Dedifferentiated amniotic fluid mesenchymal stem cell (primary cell): ENCODE results near the gene XPO6.
A peak's percentile ranks its signal among the peaks of the same experiment; 100 is the strongest.

Source experiments
- DNase-seq: peaks from one replicate; pipeline ENCODE4 v3.0.0-alpha.2; 2016; ENCODE audit errors: extremely low spot score

Gene XPO6

DNA sequence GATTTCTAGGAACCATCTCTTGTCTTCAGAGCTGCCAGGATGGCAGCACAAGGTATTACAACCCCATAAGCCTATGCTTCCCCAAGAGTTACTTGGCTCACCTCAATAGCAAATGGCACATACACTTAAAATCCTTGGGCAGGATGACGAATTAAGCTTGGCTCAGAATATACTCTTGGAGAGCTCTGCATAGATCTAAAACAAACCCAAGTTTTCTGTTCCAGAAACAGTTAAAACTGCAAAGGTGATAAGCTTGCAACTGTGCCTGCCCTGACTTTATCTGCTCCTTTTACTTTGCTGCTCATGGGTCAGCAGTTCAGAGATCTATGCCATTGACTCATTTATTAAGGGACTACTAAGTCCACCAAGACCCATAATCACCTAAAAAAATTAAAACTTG is 26.1 kb downstream of the XPO6 start:
- DNase-seq, result no peak

DNA sequence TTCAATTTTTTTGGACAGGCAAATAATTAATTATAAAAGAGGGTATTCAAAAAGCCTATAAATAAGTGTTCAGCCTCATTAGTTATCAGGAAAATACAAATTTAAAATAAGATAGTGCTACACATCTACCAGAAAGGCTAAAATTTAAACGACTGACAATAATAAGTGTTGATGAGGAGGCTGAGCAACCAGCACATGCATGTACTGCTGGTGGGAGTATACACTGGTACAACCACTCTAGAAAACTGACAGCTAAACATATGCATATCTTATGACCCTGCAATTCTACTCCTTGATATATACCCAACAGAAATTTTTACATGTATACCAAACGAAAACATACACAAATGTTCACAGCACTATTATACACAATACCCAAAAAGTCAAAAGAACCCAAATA is 27.1 kb downstream of the XPO6 start:
- no peak for DNase-seq

DNA sequence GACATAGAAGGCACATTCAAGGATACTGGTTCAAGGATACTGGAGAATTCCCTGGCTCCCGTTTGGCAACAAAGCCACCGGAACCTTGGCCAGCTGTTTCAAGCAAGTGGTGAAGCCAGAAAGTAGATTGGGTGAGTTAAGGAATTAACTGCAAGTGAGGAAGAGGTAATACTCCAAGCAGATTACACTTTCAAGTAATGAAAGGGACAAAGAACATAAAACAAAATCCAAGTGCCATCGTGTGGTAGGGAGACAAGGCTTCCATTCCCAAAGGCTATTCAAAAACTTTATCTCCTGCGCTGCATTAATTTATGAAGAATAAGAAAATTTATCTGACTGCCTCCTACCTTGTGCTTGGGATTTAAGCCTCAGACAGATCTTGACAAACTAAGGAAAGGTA is 27.8 kb downstream of the XPO6 start:
- DNase-seq, result no peak

DNA sequence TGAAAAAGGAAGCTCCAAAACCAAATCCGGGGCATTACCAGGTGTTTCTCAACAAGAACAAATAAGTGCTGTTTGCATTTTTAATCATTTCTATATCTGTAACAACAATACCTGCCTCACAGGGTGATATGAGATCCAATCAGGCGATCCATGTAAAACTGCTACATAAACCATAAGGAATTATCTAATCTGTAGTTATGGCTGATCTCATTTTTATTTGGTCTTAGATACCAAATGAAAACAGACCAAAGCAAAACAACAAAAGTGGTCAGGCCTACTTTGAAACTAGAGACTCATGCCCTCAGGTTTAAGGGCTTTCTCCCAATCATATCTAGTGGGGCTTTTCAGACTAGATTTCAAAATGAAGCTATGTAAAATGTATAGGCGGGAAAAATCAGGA is 28.3 kb downstream of the XPO6 start:
- DNase-seq, result no peak

DNA sequence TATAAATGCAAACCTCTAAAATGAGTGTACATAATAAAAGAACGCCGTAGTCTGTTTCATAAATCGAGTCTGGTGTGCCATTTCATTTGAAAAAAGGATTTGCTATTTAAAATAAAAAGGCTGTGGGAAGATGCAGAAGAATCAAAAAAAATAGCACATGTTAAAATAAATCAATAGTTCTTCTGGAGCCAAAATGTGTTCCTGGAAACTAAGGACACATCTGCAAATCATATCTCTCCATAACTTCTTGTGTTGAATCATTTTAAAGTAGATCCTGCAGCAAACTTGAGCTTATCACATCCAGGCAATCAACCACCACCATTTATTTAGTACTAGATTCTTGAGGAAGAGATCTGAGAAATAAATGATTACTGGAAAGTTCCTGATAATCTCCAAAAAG is 29.0 kb downstream of the XPO6 start:
- no peak for DNase-seq

DNA sequence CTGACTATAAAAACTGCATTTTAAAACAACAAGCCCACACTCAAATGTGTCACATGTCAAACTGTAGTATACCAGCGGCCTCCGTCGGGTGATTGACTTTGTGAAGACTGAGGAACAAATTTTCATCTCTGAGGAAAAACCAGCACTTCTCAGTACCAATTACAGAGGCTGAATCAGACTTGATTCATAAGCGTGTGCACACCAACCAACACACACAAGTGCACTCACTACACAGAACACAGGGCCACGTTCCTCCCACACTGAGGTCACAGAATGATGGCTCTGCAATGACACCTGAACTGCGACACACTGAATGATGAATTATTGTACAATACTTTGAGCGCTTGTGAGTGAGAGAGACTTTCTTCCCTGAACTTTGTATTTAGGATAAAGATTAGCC is 29.6 kb downstream of the XPO6 start:
- no peak for DNase-seq

DNA sequence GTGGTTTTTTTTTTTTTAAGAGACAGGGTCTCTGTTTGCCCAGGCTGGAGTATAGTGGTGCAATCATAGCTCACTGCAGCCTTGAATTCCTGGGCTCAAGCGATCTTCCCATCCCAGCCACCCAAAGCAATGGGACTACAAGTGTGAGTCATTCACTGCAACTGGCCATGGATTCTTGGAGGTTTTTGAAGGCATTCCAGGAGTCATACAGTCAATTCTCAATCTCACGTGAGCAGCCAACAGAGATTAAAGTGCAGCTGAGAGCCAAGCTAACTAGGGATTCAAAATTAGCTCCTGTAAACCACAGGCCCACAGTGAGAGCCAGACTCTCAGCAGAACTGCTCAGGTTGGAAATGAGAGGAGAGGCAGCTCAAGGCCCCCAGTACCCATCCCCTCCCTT is 30.2 kb downstream of the XPO6 start:
- peak; percentile 87 for DNase-seq

DNA sequence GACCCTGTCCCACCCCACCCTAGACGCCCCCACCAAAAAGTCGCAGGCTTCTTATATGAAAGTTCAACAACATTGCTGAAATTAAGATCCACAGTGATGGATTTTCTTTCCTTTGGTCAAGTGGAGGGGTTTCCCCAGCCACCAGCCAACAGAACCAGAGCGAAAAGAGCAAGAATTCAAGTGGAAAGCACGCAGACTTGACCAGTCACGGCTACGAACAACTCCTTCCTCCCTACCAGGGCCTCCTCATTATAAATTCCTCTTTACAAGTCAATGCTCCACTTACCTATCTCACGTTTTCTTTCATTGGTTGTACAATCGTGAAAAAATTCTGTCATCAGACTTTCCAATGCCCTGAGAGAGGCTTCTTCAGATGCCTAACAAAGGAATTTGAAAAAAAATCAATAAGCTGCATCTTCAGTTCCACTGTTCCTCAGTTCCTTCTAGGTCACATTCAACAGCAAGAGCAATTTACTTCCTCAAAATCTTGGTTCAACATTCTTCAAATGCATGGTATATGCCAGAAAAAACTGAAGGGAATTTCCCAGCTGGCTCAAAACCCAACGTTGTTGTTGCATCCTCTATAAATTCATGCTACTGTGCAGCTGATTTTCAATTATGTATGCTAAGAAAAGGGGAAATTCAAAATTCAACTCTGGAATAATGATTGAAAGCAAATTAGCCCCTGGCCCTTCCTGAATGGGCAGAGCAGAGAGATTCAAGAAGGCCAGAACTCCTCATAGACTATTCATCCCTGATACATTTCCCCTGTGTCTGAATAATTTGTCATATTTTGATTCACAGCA is 30.9 kb downstream of the XPO6 start:
- no peak for DNase-seq

DNA sequence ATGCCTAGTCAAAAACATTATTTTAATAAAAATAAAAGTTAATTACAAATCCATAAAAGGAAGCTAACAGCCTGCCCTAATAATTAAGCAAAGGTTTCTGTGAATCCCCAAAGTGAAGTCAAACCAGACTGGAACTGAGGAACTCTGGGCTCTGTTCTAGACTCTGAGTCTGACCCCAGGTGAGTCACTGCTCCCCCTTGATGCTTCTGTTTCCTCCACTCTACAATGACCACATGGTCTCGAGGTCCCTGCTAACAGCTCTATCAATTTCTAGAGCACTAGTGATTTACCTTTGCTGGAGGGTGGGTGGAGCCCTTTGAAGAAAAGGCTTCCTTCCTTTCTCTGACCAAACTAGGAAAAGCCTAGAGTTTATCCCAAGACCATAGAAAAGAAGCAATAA is 32.4 kb downstream of the XPO6 start:
- DNase-seq, result no peak

DNA sequence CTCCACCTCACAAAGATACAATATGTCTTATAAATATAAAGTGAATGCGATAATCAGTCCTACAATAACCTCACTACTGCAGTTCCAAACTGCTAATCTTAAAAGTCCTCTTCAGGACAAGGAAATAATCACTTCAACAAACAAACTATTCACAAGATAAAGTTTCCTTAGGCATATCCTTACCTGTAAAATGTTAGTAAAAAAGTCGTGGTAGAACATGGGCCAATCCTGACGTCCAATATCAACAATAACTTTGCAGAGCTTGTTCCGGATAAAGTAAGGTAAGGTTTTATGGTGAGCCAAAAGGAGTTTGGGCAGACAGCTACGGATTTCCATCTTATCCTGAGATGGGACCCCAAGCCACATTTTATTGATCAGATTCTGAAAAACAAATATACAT is 36.0 kb downstream of the XPO6 start:
- no peak for DNase-seq

DNA sequence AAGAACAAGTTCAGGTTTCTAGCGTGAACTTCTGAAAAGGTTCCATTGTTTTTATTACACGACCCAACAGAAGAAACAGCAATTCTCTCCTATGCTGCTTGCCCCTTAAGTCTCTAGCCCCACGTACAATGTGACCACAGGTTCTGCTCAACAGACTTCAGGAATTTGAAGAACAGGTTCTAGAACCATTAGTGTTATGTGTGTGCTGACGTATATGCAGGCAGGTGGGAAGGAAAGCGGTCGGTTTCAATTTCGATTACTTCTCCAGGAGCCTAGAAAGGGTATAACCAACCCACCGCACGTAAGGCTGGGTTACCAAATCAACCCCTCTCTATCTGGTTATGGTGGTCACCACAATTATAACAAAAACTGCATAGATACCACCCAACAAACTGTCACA is 39.4 kb downstream of the XPO6 start:
- DNase-seq, result no peak

DNA sequence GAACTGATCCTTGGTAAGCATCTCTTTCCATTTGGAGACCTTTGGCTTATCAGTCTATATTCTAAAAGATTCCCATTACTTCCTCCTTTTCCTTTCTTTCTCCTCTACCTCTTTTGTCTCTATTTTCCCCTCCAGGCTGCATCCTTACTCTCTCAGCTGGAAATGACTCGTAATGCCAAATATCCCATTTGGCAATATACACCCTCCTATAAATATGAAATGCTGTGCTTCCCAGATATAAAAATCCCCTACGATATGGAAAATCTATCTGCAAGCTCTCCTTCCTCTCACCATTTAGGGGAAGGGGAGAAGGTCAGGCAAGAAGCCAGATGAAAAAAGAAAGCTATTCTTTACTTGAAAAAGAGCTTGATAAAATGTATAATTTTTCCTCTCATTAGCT is 39.9 kb downstream of the XPO6 start:
- DNase-seq, result no peak

DNA sequence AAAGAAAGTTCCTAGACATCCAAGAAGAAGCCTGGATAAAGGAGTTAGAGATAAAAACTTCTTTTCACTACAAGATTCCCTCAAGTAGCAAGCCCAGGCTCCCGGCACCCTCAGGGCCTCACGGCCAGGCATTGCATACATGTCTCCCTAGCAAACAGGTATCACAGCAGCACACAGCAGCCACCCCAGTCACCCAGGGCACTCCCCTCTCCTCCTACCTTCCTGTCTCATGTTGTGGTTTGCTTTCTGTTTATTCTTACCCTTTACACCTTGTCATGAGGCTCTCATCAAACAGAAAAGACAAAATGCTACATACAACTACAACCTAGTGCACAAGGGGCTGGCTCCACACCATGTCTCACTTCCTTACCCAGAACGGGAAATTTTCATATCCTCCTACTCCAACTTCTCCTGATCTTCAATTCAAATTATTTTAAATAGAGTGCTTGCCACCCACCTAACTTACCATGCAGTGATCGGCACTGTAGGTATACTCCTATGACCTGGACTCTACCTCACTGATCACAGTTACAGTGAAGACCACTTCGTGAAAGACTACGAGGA is 42.7 kb downstream of the XPO6 start:
- no peak for DNase-seq

DNA sequence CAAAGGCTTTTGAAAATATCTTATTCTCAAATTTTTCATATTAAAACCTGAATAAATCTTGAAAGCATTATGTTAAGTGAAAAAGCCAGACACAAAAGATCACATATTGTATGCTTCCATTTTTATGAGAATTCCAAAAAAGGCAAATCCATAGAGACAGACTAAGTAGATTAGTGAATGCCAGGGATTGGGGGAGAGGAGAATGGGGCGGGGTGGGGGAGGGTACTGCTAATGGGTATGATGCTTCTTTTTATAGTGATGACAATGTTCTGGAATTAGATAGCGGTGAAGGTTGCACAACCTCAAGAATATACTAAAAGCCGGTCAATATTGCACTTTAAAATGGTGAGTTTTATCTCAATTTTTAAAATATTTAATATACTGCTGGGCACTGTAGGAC is 44.0 kb downstream of the XPO6 start:
- no peak for DNase-seq

DNA sequence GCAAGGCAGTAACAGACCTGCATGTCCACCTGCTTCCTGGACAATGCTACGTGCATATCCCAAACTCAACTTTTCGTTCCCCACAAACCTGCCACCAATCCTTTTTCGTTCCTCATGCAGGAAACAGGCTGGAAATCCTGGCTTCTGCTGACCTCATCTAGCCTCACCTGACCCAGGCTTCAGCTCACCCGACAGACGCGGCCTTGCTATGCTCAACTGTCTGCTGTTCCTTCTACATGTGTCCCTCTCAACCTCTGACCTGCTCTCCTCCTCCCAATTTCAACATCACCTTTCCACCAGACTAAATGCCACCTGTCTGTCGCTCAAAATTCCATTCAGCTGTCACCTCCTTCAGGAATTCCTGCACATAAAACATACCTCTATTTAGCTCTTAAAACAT is 44.5 kb downstream of the XPO6 start:
- no peak for DNase-seq

DNA sequence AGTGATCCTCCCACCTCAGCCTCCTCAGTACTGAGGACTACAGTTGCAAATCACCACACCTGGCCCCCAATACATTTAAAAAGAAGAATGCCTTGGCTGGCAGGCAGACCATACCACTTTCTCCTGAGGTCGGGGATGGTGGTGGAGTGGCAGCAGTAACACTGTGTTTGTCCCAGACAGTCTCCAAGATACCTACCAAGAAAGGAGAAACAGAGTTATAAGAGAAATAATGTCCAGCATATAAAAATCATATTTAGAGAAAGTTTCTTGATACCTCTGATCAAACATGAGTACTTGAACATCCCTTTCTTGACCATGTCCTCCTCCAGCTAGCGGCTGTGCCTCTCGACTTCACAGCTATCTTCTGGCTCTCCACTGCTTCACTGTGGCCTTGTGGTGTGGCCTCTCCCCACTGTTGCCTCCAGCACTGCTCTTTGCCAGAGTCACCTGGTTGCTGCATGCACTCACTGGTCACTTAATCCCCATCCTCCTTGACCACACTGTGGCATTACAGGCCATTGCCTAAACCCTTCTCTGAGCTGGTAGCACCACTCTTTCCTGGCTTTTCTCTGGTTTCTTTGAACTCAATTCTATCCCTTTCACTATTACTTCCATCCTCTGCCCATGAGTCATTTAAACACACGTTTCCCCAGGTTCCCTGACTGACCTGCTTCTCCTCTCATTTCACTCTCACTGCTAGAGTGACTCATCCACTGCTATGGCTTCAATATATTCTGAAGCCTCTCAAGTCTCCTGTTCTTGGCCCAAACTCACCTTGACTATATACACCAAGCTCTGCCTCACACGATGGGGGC is 45.2 kb downstream of the XPO6 start:
- no peak for DNase-seq

DNA sequence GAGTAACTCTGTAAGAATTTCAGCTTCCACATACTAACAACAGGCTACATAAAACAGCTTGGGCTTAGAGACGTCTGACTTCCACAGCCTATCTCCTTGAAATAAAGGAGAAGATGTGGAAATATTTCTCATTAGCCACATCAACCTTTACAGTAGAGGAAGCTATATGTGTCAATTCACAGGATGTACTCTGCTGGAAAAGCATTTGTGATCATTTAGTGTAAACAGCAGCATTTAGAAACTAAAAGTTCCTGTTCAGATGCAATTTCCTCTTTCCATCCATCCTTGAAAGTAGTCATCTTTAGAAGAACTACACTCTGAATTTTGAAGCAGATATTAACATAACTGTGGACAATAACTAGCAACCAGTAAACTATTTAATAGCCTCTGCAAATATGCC is 46.2 kb downstream of the XPO6 start:
- DNase-seq, result no peak

DNA sequence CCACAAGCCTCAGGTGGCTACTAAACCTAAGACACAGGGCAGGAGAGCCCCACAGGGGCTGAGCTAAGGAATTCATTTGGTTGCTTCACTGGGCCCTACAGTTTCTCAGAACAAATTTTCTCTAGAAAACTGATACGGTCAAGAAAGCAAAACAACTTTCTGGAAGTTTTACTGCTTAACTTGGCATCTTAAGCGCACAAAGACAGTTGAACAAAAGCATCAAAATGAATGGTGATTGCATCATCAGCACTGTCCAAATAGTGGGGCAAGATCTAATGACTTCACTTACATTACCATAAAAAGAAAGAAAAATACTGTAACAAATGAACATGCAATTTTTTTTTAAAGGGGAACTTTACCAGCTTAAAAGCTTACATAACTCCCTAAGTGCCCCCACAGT is 47.6 kb downstream of the XPO6 start:
- peak; percentile 20 for DNase-seq

DNA sequence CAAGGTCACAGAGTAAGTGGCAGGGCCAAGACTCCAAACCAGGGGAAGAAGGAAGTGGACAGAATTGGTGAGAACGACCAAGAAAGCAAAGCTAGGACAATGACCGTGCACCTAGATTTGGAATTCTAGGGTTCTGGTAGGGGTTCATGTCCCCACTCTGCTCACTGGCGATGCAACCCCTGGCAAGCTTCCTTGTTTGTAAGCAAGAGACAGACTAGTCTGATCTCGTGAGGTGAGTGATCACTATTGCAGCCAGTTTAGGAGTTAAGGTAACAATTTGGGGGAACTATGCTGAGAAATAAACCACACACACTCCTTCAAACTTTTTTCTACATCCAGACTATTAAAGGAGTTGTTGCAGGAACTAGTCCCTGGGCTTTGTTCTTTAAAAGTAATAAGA is 48.1 kb downstream of the XPO6 start:
- DNase-seq, result peak; percentile 23

DNA sequence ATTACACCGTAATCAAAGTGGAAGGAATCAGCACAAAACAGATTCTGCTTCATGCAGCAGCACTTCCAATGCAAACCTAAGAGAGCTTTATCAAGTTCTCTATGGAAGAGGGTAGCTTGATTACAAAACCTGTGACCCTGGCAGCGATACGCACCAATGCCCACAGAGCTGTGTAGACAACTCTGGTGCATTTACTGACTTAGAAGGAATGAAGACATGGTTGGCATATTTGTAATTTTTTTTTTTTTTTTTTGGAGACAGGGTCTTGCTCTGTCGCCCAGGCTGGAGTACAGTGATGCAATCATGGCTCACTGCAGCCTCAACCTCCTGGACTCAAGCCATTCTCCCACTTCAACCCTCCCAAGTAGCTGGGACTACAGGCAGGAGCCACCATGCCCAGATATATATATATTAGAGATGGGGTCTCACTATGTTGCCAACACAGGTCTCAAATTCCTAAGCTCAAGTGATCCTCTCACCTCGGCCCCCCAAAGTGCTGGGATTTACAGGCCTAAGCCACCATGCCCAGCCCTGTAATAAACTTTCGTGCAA is 49.4 kb downstream of the XPO6 start:
- DNase-seq, result no peak

DNA sequence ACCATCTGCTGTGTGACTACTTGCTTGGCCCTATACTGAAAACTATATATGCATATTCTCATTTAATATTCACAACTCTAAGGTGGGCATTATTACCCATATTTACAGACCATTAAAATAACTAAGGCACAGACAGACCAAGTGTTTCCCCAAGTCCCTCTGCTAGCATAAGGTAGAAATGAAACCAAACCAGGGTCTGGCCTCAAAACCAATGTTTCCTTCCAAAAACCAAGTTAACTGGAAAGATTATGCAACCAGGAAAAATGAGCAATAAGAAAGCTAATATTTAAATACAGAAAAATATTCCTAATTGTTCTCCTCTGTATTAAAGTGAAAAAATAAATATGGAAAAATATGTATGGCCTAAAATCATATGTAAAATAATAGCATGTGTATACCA is 50.1 kb downstream of the XPO6 start:
- DNase-seq, result no peak

DNA sequence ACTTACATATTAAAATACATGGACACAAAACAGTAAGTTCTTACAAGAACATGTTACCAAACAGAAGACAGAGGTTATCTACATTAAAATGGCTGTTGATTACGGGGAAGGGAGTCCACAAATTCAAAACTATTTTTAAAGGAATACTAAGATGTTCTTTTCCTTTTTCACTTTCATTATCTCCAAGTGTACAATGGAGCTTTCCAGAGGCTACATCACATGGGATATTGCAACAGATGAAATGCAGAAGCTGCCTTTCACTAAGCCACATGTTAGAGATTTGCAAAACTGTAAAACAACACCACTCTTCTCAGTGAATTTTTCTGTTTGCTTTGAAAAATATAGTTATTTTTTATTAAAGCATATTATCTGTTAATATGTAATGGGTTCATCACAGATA is 53.6 kb downstream of the XPO6 start:
- peak; percentile 76 for DNase-seq
